ENCODE data around the gene SNX18. TPM values are rescaled to one million over a fixed set of nuclear protein-coding genes. Genes with fewer than 3 reads are reported as not detected.

Gene SNX18
- polyA plus RNA-seq, 1 donor from 2014 or later: 7.9 TPM

Other genes with a start within 250 kb of the SNX18 start
- gene ARL15, start 207.2 kb upstream of the SNX18 start, polyA plus RNA-seq: 51.9 and 59.5 TPM in 2 replicates
- gene HSPB3, start 62.1 kb upstream of the SNX18 start, polyA plus RNA-seq: not detected in 2 replicates